Sigmoid colon (tissue), 7 donors: Measurements from ENCODE around the gene FHOD3. TPM values are rescaled to one million over a fixed set of nuclear protein-coding genes. Genes with fewer than 3 reads are reported as not detected.

Experiments used
- DNase-seq: peaks from one replicate; pipeline ENCODE4 v3.0.0-alpha.2; 2019
- H3K27ac ChIP-seq, 4 donors: fragments of 200-600 bp; sonication (generic); one replicate each; pipeline ENCODE4 v1.5.1; 2016 to 2019; ENCODE audit warnings: mild to moderate bottlenecking in 1 of 4
- H3K27me3 ChIP-seq, 3 donors: fragments of 200-600 bp; sonication (generic); one replicate each; pipeline ENCODE4 v1.5.1; 2019; ENCODE audit warnings: mild to moderate bottlenecking in 1 of 3
- H3K36me3 ChIP-seq, 4 donors: fragments of 200-600 bp; sonication (generic); one replicate each; pipeline ENCODE4 v1.5.1; 2016 to 2019
- H3K4me1 ChIP-seq, 4 donors: fragments of 200-600 bp; sonication (generic); one replicate each; pipeline ENCODE4 v1.5.1; 2017 to 2019
- H3K4me3 ChIP-seq, 4 donors: fragments of 200-600 bp; sonication (generic); one replicate each; pipeline ENCODE4 v1.5.1; 2017 to 2019; ENCODE audit warnings: mild to moderate bottlenecking in 2 of 4, moderate library complexity in 1 of 4
- H3K9me3 ChIP-seq, 4 donors: fragments of 200-600 bp in 3 of 4; sonication (generic) in 3 of 4; one replicate each; pipeline versions ENCODE4 v1.5.1 to v1.6.1; 2013 to 2019
- CTCF ChIP-seq, 4 experiments: fragments of 450-650 bp in 3 of 4; fragments of 200-600 bp in 1 of 4; IDR thresholded peaks; one replicate each; pipeline ENCODE4 v1.5.1; 2016 to 2019; ENCODE audit warnings: antibody characterized with exemption in 4 of 4, mild to moderate bottlenecking in 3 of 4, moderate library complexity in 2 of 4
- EP300 ChIP-seq, 4 donors: sonication (generic); formaldehyde crosslinking; IDR thresholded peaks; one replicate each; pipeline ENCODE4 v1.6.1; 2017; ENCODE audit warnings: antibody characterized with exemption in 4 of 4
- POLR2A ChIP-seq, 2 donors: fragments of 450-650 bp; IDR thresholded peaks; one replicate each; pipeline ENCODE4 v1.6.1; 2016; ENCODE audit warnings: antibody characterized with exemption in 2 of 2, mild to moderate bottlenecking in 2 of 2, moderate library complexity in 2 of 2
- POLR2AphosphoS5 ChIP-seq, 4 donors: sonication (generic); formaldehyde crosslinking; IDR thresholded peaks; one replicate each; pipeline ENCODE4 v1.6.1; 2017; ENCODE audit warnings: antibody characterized with exemption in 4 of 4
- WGBS, 2 donors: extraction: QIAGEN DNeasy Blood & Tissue Kit; methylation state at CpG; one replicate each; pipeline ENCODE4 v1.1.7; 2013; 5-methylcytosine and 5-hydroxymethylcytosine counted together
- intact Hi-C: fragments of 100-400 bp; cut with DNase I; formaldehyde crosslinking; loops from one replicate; pipeline ENCODE4 v1.15.1; 2023
- polyA plus RNA-seq, 3 donors: library from polyadenylated mRNA; stranded (reverse); fragments of 200-250 nt; gene quantifications; one replicate each; pipeline ENCODE4 v1.2.3, GENCODE V29; 2013
- total RNA-seq, 4 donors: library from RNA; depleted of rRNA; stranded (reverse); fragments of >200 nt; gene quantifications; one replicate each; pipeline ENCODE4 v1.1.0, GENCODE V29; 2016
- donor health status: healthy with polysubstance abuse.
- donor health status: Bipolar disorder and iron deficiency.
- donor health status: healthy.

The FHOD3 gene
- total and polyA plus RNA-seq, 7 donors: 1.2 to 24.9 (median 9.5) TPM

GRCh38 chr18:36394486-36394885 is 97.0 kb downstream of the FHOD3 start:
- WGBS, 2 donors: 83 to 88% methylated on average over 3 of the region's 3 CpGs
- no peaks in the 10 kb centered on the region for H3K4me1 ChIP-seq
- no peaks in the 10 kb centered on the region for H3K27me3 ChIP-seq
- intact Hi-C loops: no loop called here
- peaks cover 0 to 6% (median 3%) of the 10 kb centered on the region in 4 donors for H3K9me3 ChIP-seq
- TF ChIP-seq CTCF (IDR thresholded peaks at IDR 0.05) (no peak), EP300 (IDR thresholded peaks at IDR 0.05) (no peak), POLR2A (IDR thresholded peaks at IDR 0.05) (no peak), POLR2AphosphoS5 (IDR thresholded peaks at IDR 0.05) (no peak)
- H3K27ac ChIP-seq: no peak overlapping the region
- no peaks in the 10 kb centered on the region for H3K36me3 ChIP-seq
- DNase-seq: no peak
- no peak overlapping the region for H3K4me3 ChIP-seq

GRCh38 chr18:36396190-36396589 is 98.7 kb downstream of the FHOD3 start:
- intact Hi-C loops: no loop called here
- DNase-seq: no peak
- H3K36me3 ChIP-seq: no peaks in the 10 kb centered on the region
- no peaks in the 10 kb centered on the region for H3K27me3 ChIP-seq
- H3K27ac ChIP-seq: no peak overlapping the region
- TF ChIP-seq POLR2A (IDR thresholded peaks at IDR 0.05): no peak
- no peak for TF ChIP-seq CTCF (IDR thresholded peaks at IDR 0.05)
- TF ChIP-seq EP300 (IDR thresholded peaks at IDR 0.05): no peak
- TF ChIP-seq POLR2AphosphoS5 (IDR thresholded peaks at IDR 0.05): no peak
- H3K4me3 ChIP-seq: no peak overlapping the region
- no peaks in the 10 kb centered on the region for H3K4me1 ChIP-seq
- peaks cover 0 to 6% (median 3%) of the 10 kb centered on the region in 4 donors for H3K9me3 ChIP-seq

- peaks cover 0 to 6% (median 3%) of the 10 kb centered on the region in 4 donors for H3K9me3 ChIP-seq
- no peaks in the 10 kb centered on the region for H3K27me3 ChIP-seq
- no peaks in the 10 kb centered on the region for H3K4me1 ChIP-seq
- no peak overlapping the region for H3K27ac ChIP-seq
- intact Hi-C loops: no loop called here
- no peaks in the 10 kb centered on the region for H3K36me3 ChIP-seq
- TF ChIP-seq POLR2A (IDR thresholded peaks at IDR 0.05) (no peak), POLR2AphosphoS5 (IDR thresholded peaks at IDR 0.05) (no peak), EP300 (IDR thresholded peaks at IDR 0.05) (no peak)
- no peak for DNase-seq
- H3K4me3 ChIP-seq: no peak overlapping the region
These were observed 99.5 kb downstream of the FHOD3 start for GRCh38 chr18:36397033-36397432.

- DNase-seq: no peak
- no peak overlapping the region for H3K27ac ChIP-seq
- 96% methylated on average over 3 of the region's 3 CpGs for WGBS, 2 donors
- peaks cover 0 to 6% (median 3%) of the 10 kb centered on the region in 4 donors for H3K9me3 ChIP-seq
- no peaks in the 10 kb centered on the region for H3K4me1 ChIP-seq
- TF ChIP-seq POLR2AphosphoS5 (IDR thresholded peaks at IDR 0.05) (no peak), CTCF (IDR thresholded peaks at IDR 0.05) (no peak), EP300 (IDR thresholded peaks at IDR 0.05) (no peak), POLR2A (IDR thresholded peaks at IDR 0.05) (no peak)
- no peaks in the 10 kb centered on the region for H3K27me3 ChIP-seq
- H3K4me3 ChIP-seq: no peak overlapping the region
- no peaks in the 10 kb centered on the region for H3K36me3 ChIP-seq
- intact Hi-C loops: no loop called here
These were observed 100.9 kb downstream of the FHOD3 start for GRCh38 chr18:36398419-36398818.

GRCh38 chr18:36399055-36399454 is 101.5 kb downstream of the FHOD3 start:
- Histone ChIP-seq H3K36me3 (no peaks in the 10 kb centered on the region), H3K27ac (no peak overlapping the region), H3K4me3 (no peak overlapping the region), H3K4me1 (no peaks in the 10 kb centered on the region), H3K9me3 (peaks cover 0 to 6% (median 3%) of the 10 kb centered on the region in 4 donors), H3K27me3 (no peaks in the 10 kb centered on the region)
- no peak for DNase-seq
- intact Hi-C loops: no loop called here
- 75 to 80% methylated on average over 4 of the region's 4 CpGs for WGBS, 2 donors
- TF ChIP-seq CTCF (IDR thresholded peaks at IDR 0.05) (no peak), POLR2A (IDR thresholded peaks at IDR 0.05) (no peak), EP300 (IDR thresholded peaks at IDR 0.05) (no peak), POLR2AphosphoS5 (IDR thresholded peaks at IDR 0.05) (no peak)
